ENCODE results near the gene PCSK4. TPM values are rescaled to one million over a fixed set of nuclear protein-coding genes. Genes with fewer than 3 reads are reported as not detected.
A peak's percentile ranks its signal among the peaks of the same experiment; 100 is the strongest.

The PCSK4 gene
- polyA plus RNA-seq, 1 donor (not counting 4 experiments of a cell fraction or from before 2014, with no cell fraction given): 0.25 TPM

DNA sequence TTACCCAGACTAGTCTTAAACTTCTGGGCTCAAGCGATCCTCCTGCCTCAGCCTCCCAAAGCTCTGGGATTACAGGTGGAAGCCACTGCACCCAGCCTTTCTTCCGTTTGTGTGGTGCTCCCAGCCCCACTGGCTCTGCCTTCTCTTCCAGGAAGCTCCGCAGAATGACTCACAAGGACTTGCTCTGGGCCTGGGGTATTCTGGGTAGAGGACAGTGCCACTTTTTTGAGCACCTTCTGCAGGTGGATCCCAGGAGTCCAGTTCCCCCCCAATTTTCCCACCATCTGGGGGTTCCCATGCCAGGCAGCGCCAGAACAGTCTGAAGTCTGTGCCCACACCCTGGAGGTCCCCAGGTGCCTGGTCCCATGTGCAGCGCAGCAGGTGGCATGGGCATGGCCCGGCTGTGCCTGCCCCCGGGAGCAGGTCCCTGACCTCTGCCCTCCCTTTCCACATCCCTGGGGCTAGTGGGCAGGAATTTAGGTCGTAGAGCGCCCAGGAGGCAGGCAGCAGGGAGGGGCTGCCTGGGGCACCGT lies 2.4 kb upstream of the PCSK4 start:
- no peak overlapping the region for H2AFZ ChIP-seq (ENCODE audit: control insufficient read depth, low read length)
- H3K4me1 ChIP-seq (ENCODE audit: control insufficient read depth, extremely low read depth, insufficient read depth, low read length): peaks cover 16% of the 10 kb centered on the region
- no peaks in the 10 kb centered on the region for H4K20me1 ChIP-seq (ENCODE audit: control insufficient read depth, extremely low read depth, insufficient read depth, low read length)
- H3K9me3 ChIP-seq (ENCODE audit: control insufficient read depth, low read depth, low read length): no peaks in the 10 kb centered on the region
- no peak for TF ChIP-seq EZH2 (IDR thresholded peaks at IDR 0.05; ENCODE audit: low read length)
- TF ChIP-seq, protein P1, sequence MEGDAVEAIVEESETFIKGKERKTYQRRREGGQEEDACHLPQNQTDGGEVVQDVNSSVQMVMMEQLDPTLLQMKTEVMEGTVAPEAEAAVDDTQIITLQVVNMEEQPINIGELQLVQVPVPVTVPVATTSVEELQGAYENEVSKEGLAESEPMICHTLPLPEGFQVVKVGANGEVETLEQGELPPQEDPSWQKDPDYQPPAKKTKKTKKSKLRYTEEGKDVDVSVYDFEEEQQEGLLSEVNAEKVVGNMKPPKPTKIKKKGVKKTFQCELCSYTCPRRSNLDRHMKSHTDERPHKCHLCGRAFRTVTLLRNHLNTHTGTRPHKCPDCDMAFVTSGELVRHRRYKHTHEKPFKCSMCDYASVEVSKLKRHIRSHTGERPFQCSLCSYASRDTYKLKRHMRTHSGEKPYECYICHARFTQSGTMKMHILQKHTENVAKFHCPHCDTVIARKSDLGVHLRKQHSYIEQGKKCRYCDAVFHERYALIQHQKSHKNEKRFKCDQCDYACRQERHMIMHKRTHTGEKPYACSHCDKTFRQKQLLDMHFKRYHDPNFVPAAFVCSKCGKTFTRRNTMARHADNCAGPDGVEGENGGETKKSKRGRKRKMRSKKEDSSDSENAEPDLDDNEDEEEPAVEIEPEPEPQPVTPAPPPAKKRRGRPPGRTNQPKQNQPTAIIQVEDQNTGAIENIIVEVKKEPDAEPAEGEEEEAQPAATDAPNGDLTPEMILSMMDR (optimal IDR thresholded peaks at IDR 0.05 in 1 of 3, IDR thresholded peaks at IDR 0.05 in 1 of 3, conservative IDR thresholded peaks at IDR 0.05 in 1 of 3; ENCODE audit: extremely low read depth in 1 of 3, insufficient read depth in 2 of 3, low read length in 3 of 3): no peak
- H3K4me2 ChIP-seq (ENCODE audit: control insufficient read depth, extremely low read depth, insufficient read depth, low read depth, low read length): no peak overlapping the region
- no peak overlapping the region for H3K9ac ChIP-seq (ENCODE audit: control insufficient read depth, extremely low read depth, insufficient read depth, low read length)
- H3K79me2 ChIP-seq (ENCODE audit: control insufficient read depth, insufficient read depth, low read length): no peaks in the 10 kb centered on the region
- dilution Hi-C loops (cut with MboI; ENCODE audit: extremely low pct_ligation_motif_present, low sequenced_read_pairs): no loop called here
- no peak overlapping the region for H3K27ac ChIP-seq (ENCODE audit: control insufficient read depth, insufficient read depth, low read length)
- no peaks in the 10 kb centered on the region for H3K36me3 ChIP-seq (ENCODE audit: control insufficient read depth in 2 of 2, extremely low read depth in 1 of 2, insufficient read depth in 2 of 2, low read length in 2 of 2)
- H3K4me3 ChIP-seq (ENCODE audit: control insufficient read depth in 2 of 3, extremely low read depth in 1 of 3, insufficient read depth in 2 of 3, low read depth in 1 of 3, low read length in 3 of 3): no peak overlapping the region
- no peaks in the 10 kb centered on the region for H3K27me3 ChIP-seq (ENCODE audit: control insufficient read depth, extremely low read depth, insufficient read depth, low read length)
- no peaks in the 10 kb centered on the region for H3K9me1 ChIP-seq (ENCODE audit: control insufficient read depth, extremely low read depth, insufficient read depth, low read length)
- no peak for DNase-seq (ENCODE audit: low read depth, low spot score)
- FAIRE-seq: no peak

- Histone ChIP-seq H3K9ac (ENCODE audit: control insufficient read depth, extremely low read depth, insufficient read depth, low read length) (no peak overlapping the region), H3K27ac (ENCODE audit: control insufficient read depth, insufficient read depth, low read length) (no peak overlapping the region), H3K4me2 (ENCODE audit: control insufficient read depth, extremely low read depth, insufficient read depth, low read depth, low read length) (peak overlapping the region; percentile 77), H3K9me1 (ENCODE audit: control insufficient read depth, extremely low read depth, insufficient read depth, low read length) (no peaks in the 10 kb centered on the region), H3K27me3 (ENCODE audit: control insufficient read depth, extremely low read depth, insufficient read depth, low read length) (no peaks in the 10 kb centered on the region), H3K79me2 (ENCODE audit: control insufficient read depth, insufficient read depth, low read length) (no peaks in the 10 kb centered on the region), H3K4me1 (ENCODE audit: control insufficient read depth, extremely low read depth, insufficient read depth, low read length) (peaks cover 16% of the 10 kb centered on the region), H3K4me3 (ENCODE audit: control insufficient read depth in 2 of 3, extremely low read depth in 1 of 3, insufficient read depth in 2 of 3, low read depth in 1 of 3, low read length in 3 of 3) (peak overlapping the region in 2 of 3 experiments; percentile 57 to 59), H4K20me1 (ENCODE audit: control insufficient read depth, extremely low read depth, insufficient read depth, low read length) (no peaks in the 10 kb centered on the region), H3K9me3 (ENCODE audit: control insufficient read depth, low read depth, low read length) (no peaks in the 10 kb centered on the region), H3K36me3 (ENCODE audit: control insufficient read depth in 2 of 2, extremely low read depth in 1 of 2, insufficient read depth in 2 of 2, low read length in 2 of 2) (no peaks in the 10 kb centered on the region), H2AFZ (ENCODE audit: control insufficient read depth, low read length) (no peak overlapping the region)
- DNase-seq (ENCODE audit: low read depth, low spot score) (no peak), FAIRE-seq (no peak)
- dilution Hi-C loops (cut with MboI; ENCODE audit: extremely low pct_ligation_motif_present, low sequenced_read_pairs): no loop called here
- TF ChIP-seq EZH2 (IDR thresholded peaks at IDR 0.05; ENCODE audit: low read length): no peak
- TF ChIP-seq, protein P1 (optimal IDR thresholded peaks at IDR 0.05 in 1 of 3, IDR thresholded peaks at IDR 0.05 in 1 of 3, conservative IDR thresholded peaks at IDR 0.05 in 1 of 3; ENCODE audit: extremely low read depth in 1 of 3, insufficient read depth in 2 of 3, low read length in 3 of 3): no peak
These were observed 1.7 kb upstream of the PCSK4 start for GRCh38 chr19:1491849-1492170.
